Spleen (tissue), 7 donors: ENCODE results near the gene DTWD2.

Source experiments
- POLR2A ChIP-seq, 3 donors: fragments of 450-650 bp; IDR thresholded peaks; one replicate each; pipeline ENCODE4 v1.5.1; 2017; ENCODE audit warnings: antibody characterized with exemption in 3 of 3, mild to moderate bottlenecking in 1 of 3
- POLR2AphosphoS5 ChIP-seq, 3 donors: sonication (generic); formaldehyde crosslinking; IDR thresholded peaks; one replicate each; pipeline ENCODE4 v1.5.1; 2017; ENCODE audit warnings: antibody characterized with exemption in 3 of 3
- TF ChIP-seq, protein P1 (sequence below), 11 experiments: fragments of 200-600 bp in 7 of 11; fragments of 450-650 bp in 4 of 11; sonication (generic) in 4 of 11; IDR thresholded peaks in 8 of 11; conservative IDR thresholded peaks in 3 of 11; 1 replicate in 7 of 11; 2 replicates in 4 of 11; pipeline versions ENCODE4 v1.4.0 to v1.8.0; 2016 to 2021; ENCODE audit warnings: antibody characterized with exemption in 11 of 11, inconsistent platforms in 4 of 11, mild to moderate bottlenecking in 1 of 11
- donor health status: DM: no; HTN: no; CAD: no; lungs with moderate emphysema.
- donor health status: DM: no; HTN: no; CAD: no.
- donor health status: DM: no; HTN: no; CAD: no.

DNA sequence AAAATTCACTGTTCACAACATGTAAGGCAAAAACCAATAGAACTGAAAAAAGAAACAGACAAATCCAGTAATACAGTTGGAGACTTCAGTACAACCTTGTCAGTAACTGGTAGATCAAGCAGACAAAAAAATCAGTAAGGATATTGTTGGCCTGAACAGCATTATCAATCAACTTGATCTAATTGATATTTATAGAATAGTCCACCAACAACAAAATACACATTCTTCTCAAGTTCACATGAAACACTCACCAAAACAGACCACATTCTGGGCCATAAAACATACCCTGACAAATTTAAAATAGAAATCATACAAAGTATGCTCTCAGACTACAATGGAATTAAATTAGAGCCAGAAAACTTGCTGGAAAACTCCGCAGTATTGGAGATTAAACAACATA, 56.8 kb downstream of the DTWD2 start:
- TF ChIP-seq, protein P1, sequence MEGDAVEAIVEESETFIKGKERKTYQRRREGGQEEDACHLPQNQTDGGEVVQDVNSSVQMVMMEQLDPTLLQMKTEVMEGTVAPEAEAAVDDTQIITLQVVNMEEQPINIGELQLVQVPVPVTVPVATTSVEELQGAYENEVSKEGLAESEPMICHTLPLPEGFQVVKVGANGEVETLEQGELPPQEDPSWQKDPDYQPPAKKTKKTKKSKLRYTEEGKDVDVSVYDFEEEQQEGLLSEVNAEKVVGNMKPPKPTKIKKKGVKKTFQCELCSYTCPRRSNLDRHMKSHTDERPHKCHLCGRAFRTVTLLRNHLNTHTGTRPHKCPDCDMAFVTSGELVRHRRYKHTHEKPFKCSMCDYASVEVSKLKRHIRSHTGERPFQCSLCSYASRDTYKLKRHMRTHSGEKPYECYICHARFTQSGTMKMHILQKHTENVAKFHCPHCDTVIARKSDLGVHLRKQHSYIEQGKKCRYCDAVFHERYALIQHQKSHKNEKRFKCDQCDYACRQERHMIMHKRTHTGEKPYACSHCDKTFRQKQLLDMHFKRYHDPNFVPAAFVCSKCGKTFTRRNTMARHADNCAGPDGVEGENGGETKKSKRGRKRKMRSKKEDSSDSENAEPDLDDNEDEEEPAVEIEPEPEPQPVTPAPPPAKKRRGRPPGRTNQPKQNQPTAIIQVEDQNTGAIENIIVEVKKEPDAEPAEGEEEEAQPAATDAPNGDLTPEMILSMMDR (IDR thresholded peaks at IDR 0.05 in 8 of 11, conservative IDR thresholded peaks at IDR 0.05 in 3 of 11), result no peak
- TF ChIP-seq POLR2AphosphoS5 (IDR thresholded peaks at IDR 0.05) (no peak), POLR2A (IDR thresholded peaks at IDR 0.05) (no peak)
